GM19467 (cell line): ENCODE results near the gene NCAM2.

Source experiments
- ATAC-seq: cut with Tn5 transposase; IDR thresholded peaks from one replicate; pipeline ENCODE4 v1.9.1; 2021; ENCODE audit warnings: mild to moderate bottlenecking, moderate library complexity; ENCODE audit not compliant: unreplicated experiment

The NCAM2 gene

GRCh38 chr21:20997636-20998455 is at the start of gene NCAM2:
TSS of gene NCAM2 (plus strand) at chr21:20998409.
- no peak for ATAC-seq

GRCh38 chr21:20949884-20950283 is 48.3 kb upstream of the NCAM2 start:
- no peak for ATAC-seq

GRCh38 chr21:20965816-20966215 is 32.4 kb upstream of the NCAM2 start:
- ATAC-seq: no peak

- no peak for ATAC-seq
These were observed 29.8 kb upstream of the NCAM2 start for GRCh38 chr21:20968391-20968790.

GRCh38 chr21:20970691-20971090 is 27.5 kb upstream of the NCAM2 start:
- ATAC-seq: no peak

- no peak for ATAC-seq
These were observed 26.8 kb upstream of the NCAM2 start for GRCh38 chr21:20971296-20971921.

- no peak for ATAC-seq
These were observed 3.4 kb upstream of the NCAM2 start for GRCh38 chr21:20994790-20995189.

GRCh38 chr21:20996421-20997310 is 1.5 kb upstream of the NCAM2 start:
- ATAC-seq: no peak

- ATAC-seq: no peak
These were observed 936 bp upstream of the NCAM2 start for GRCh38 chr21:20997311-20997635.

GRCh38 chr21:20998456-20998789 is 214 bp downstream of the NCAM2 start:
- no peak for ATAC-seq

GRCh38 chr21:20998886-20999285 is 677 bp downstream of the NCAM2 start:
- ATAC-seq: no peak

- ATAC-seq: no peak
These were observed 1.4 kb downstream of the NCAM2 start for GRCh38 chr21:20999659-21000058.

- ATAC-seq: no peak
These were observed 2.5 kb downstream of the NCAM2 start for GRCh38 chr21:21000591-21001175.

- no peak for ATAC-seq
These were observed 3.4 kb downstream of the NCAM2 start for GRCh38 chr21:21001591-21002100.

- no peak for ATAC-seq
These were observed 3.9 kb downstream of the NCAM2 start for GRCh38 chr21:21002153-21002552.

GRCh38 chr21:21003701-21004100 is 5.5 kb downstream of the NCAM2 start:
- no peak for ATAC-seq

GRCh38 chr21:21007606-21008005 is 9.4 kb downstream of the NCAM2 start:
- ATAC-seq: no peak

GRCh38 chr21:21010228-21010627 is 12.0 kb downstream of the NCAM2 start:
- ATAC-seq: no peak

GRCh38 chr21:21010698-21011097 is 12.5 kb downstream of the NCAM2 start:
- no peak for ATAC-seq

GRCh38 chr21:21018821-21019220 is 20.6 kb downstream of the NCAM2 start:
- no peak for ATAC-seq

- no peak for ATAC-seq
These were observed 21.5 kb downstream of the NCAM2 start for GRCh38 chr21:21019681-21020080.
